H1 (cell line): ENCODE results near the gene KRTAP10-5. TPM values are rescaled to one million over a fixed set of nuclear protein-coding genes. Genes with fewer than 3 reads are reported as not detected.

Experiments used
- CEBPB ChIP-seq: IDR thresholded peaks from 2 replicates; pipeline ENCODE4 v1.6.1; 2012; ENCODE audit warnings: low read depth, low read length
- EGR1 ChIP-seq: IDR thresholded peaks from 2 replicates; pipeline ENCODE4 v1.6.1; 2011; ENCODE audit warnings: low read depth, low read length, borderline replicate concordance
- GABPA ChIP-seq: IDR thresholded peaks from 2 replicates; pipeline ENCODE4 v1.6.1; 2011; ENCODE audit warnings: mild to moderate bottlenecking, low read length, moderate library complexity, borderline replicate concordance; ENCODE audit not compliant: insufficient read depth
- RBBP5 ChIP-seq: IDR thresholded peaks from 2 replicates; pipeline ENCODE4 v1.7.1; 2012; ENCODE audit warnings: low read depth, mild to moderate bottlenecking, inconsistent platforms, low read length, moderate library complexity, borderline replicate concordance
- RFX5 ChIP-seq: IDR thresholded peaks from 2 replicates; pipeline ENCODE4 v1.6.1; 2011; ENCODE audit warnings: low read depth, low read length, improper control_type of control experiment, borderline replicate concordance
- SIRT6 ChIP-seq: IDR thresholded peaks from one replicate; pipeline ENCODE4 v1.7.1; 2012; ENCODE audit warnings: low read length, inconsistent platforms
- SP2 ChIP-seq: IDR thresholded peaks from 2 replicates; pipeline ENCODE4 v1.6.1; 2012; ENCODE audit warnings: mild to moderate bottlenecking, low read length, inconsistent platforms
- polyA plus RNA-seq, 7 experiments: library from polyadenylated mRNA; depleted of rRNA in 3 of 7; stranded (reverse) in 5 of 7; unstranded in 2 of 7; fragments of >200 nt in 5 of 7; fragments of 200-250 nt in 2 of 7; gene quantifications; 1 replicate in 5 of 7; 2 replicates in 1 of 7; 4 replicates in 1 of 7; pipeline versions ENCODE4 v1.2.1 to v1.2.3, GENCODE V29; 2011 to 2013; ENCODE audit warnings: missing spikeins in 2 of 7, mixed read lengths in 2 of 7
- total RNA-seq: library from RNA; stranded (reverse); fragmentation: NEBNext Ultra II Directional; extraction: Animal tissue kit (Norgen Biotek cat#: 25700); gene quantifications from 2 replicates; pipeline ENCODE4 v1.2.1, GENCODE V29; 2021
- TF ChIP-seq, protein P1 (sequence below): fragments of 300-600 bp; sonication (generic); IDR thresholded peaks from 2 replicates; pipeline ENCODE4 v1.7.1; 2012; ENCODE audit warnings: low read length, moderate library complexity, mild to moderate bottlenecking, inconsistent platforms; ENCODE audit not compliant: insufficient replicate concordance
- TF ChIP-seq, protein P2 (sequence below): IDR thresholded peaks from 2 replicates; pipeline ENCODE4 v1.6.1; 2012; ENCODE audit warnings: low read length, inconsistent platforms
- TF ChIP-seq, protein P3 (sequence below): IDR thresholded peaks from 2 replicates; pipeline ENCODE4 v1.6.1; 2011; ENCODE audit warnings: low read depth, mild to moderate bottlenecking, low read length; ENCODE audit not compliant: insufficient read depth

KRTAP10-5 gene
- total and polyA plus RNA-seq, 2 of the 8 experiments (the other 6 are each of a cell fraction or from before 2014, with no cell fraction given), result 0.09 TPM; not detected in 1

DNA sequence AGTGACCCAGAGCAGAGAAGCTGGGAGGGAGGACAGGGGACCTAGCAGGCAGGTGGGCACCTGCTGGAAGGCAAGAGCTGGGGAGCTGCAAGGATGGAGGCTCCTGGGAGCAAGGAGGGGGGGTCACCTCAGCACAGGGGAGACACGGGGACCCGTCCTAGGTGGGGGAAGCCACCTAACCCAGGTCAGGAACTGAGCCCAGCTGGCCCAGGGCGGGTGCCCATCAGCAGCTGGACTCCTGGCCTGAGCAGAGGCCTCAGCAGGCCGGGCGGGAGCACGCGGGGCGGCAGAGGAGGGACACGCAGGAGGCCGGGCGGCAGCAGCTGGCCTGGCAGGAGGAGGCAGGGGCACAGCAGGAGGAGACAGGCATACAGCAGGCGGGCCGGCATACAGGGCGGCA lies 41.4 kb downstream of the KRTAP10-5 start (continued):
- TF ChIP-seq, protein P1, sequence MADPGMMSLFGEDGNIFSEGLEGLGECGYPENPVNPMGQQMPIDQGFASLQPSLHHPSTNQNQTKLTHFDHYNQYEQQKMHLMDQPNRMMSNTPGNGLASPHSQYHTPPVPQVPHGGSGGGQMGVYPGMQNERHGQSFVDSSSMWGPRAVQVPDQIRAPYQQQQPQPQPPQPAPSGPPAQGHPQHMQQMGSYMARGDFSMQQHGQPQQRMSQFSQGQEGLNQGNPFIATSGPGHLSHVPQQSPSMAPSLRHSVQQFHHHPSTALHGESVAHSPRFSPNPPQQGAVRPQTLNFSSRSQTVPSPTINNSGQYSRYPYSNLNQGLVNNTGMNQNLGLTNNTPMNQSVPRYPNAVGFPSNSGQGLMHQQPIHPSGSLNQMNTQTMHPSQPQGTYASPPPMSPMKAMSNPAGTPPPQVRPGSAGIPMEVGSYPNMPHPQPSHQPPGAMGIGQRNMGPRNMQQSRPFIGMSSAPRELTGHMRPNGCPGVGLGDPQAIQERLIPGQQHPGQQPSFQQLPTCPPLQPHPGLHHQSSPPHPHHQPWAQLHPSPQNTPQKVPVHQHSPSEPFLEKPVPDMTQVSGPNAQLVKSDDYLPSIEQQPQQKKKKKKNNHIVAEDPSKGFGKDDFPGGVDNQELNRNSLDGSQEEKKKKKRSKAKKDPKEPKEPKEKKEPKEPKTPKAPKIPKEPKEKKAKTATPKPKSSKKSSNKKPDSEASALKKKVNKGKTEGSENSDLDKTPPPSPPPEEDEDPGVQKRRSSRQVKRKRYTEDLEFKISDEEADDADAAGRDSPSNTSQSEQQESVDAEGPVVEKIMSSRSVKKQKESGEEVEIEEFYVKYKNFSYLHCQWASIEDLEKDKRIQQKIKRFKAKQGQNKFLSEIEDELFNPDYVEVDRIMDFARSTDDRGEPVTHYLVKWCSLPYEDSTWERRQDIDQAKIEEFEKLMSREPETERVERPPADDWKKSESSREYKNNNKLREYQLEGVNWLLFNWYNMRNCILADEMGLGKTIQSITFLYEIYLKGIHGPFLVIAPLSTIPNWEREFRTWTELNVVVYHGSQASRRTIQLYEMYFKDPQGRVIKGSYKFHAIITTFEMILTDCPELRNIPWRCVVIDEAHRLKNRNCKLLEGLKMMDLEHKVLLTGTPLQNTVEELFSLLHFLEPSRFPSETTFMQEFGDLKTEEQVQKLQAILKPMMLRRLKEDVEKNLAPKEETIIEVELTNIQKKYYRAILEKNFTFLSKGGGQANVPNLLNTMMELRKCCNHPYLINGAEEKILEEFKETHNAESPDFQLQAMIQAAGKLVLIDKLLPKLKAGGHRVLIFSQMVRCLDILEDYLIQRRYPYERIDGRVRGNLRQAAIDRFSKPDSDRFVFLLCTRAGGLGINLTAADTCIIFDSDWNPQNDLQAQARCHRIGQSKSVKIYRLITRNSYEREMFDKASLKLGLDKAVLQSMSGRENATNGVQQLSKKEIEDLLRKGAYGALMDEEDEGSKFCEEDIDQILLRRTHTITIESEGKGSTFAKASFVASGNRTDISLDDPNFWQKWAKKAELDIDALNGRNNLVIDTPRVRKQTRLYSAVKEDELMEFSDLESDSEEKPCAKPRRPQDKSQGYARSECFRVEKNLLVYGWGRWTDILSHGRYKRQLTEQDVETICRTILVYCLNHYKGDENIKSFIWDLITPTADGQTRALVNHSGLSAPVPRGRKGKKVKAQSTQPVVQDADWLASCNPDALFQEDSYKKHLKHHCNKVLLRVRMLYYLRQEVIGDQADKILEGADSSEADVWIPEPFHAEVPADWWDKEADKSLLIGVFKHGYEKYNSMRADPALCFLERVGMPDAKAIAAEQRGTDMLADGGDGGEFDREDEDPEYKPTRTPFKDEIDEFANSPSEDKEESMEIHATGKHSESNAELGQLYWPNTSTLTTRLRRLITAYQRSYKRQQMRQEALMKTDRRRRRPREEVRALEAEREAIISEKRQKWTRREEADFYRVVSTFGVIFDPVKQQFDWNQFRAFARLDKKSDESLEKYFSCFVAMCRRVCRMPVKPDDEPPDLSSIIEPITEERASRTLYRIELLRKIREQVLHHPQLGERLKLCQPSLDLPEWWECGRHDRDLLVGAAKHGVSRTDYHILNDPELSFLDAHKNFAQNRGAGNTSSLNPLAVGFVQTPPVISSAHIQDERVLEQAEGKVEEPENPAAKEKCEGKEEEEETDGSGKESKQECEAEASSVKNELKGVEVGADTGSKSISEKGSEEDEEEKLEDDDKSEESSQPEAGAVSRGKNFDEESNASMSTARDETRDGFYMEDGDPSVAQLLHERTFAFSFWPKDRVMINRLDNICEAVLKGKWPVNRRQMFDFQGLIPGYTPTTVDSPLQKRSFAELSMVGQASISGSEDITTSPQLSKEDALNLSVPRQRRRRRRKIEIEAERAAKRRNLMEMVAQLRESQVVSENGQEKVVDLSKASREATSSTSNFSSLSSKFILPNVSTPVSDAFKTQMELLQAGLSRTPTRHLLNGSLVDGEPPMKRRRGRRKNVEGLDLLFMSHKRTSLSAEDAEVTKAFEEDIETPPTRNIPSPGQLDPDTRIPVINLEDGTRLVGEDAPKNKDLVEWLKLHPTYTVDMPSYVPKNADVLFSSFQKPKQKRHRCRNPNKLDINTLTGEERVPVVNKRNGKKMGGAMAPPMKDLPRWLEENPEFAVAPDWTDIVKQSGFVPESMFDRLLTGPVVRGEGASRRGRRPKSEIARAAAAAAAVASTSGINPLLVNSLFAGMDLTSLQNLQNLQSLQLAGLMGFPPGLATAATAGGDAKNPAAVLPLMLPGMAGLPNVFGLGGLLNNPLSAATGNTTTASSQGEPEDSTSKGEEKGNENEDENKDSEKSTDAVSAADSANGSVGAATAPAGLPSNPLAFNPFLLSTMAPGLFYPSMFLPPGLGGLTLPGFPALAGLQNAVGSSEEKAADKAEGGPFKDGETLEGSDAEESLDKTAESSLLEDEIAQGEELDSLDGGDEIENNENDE, result no peak
- TF ChIP-seq SIRT6 (no peak), EGR1 (no peak), RBBP5 (no peak), GABPA (no peak), SP2 (no peak), CEBPB (no peak), RFX5 (no peak)
- TF ChIP-seq, protein P2, sequence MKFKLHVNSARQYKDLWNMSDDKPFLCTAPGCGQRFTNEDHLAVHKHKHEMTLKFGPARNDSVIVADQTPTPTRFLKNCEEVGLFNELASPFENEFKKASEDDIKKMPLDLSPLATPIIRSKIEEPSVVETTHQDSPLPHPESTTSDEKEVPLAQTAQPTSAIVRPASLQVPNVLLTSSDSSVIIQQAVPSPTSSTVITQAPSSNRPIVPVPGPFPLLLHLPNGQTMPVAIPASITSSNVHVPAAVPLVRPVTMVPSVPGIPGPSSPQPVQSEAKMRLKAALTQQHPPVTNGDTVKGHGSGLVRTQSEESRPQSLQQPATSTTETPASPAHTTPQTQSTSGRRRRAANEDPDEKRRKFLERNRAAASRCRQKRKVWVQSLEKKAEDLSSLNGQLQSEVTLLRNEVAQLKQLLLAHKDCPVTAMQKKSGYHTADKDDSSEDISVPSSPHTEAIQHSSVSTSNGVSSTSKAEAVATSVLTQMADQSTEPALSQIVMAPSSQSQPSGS, result no peak
- TF ChIP-seq, protein P3, sequence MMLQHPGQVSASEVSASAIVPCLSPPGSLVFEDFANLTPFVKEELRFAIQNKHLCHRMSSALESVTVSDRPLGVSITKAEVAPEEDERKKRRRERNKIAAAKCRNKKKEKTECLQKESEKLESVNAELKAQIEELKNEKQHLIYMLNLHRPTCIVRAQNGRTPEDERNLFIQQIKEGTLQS, result no peak
